CD14-positive monocyte (primary cell): ENCODE data around the gene TASOR2. TPM values are rescaled to one million over a fixed set of nuclear protein-coding genes. Genes with fewer than 3 reads are reported as not detected.

ENCODE experiments used
- DNase-seq, 3 donors: peaks; one replicate each; pipeline ENCODE4 v3.0.0-alpha.2; 2011 to 2022
- H2AFZ ChIP-seq: 2 replicates; pipeline ENCODE4 v1.6.0; 2012; ENCODE audit warnings: mild to moderate bottlenecking, low read depth, low read length, inconsistent platforms; ENCODE audit not compliant: insufficient read depth, poor library complexity, severe bottlenecking
- H3K27ac ChIP-seq, 2 donors: 1 replicate in 1 of 2; 2 replicates in 1 of 2; pipeline ENCODE4 v1.5.1; 2012 to 2013; ENCODE audit warnings: low read length in 2 of 2, control low read depth in 1 of 2, inconsistent platforms in 1 of 2, low read depth in 1 of 2, mild to moderate bottlenecking in 1 of 2
- H3K27me3 ChIP-seq, 2 donors: one replicate each; pipeline versions ENCODE4 v1.6.0 to v1.6.1; 2011 to 2013; ENCODE audit warnings: low read length in 2 of 2; ENCODE audit not compliant: control insufficient read depth in 2 of 2, insufficient read depth in 2 of 2
- H3K36me3 ChIP-seq, 2 donors: replicated peaks in 1 of 2; 1 replicate in 1 of 2; 2 replicates in 1 of 2; pipeline versions ENCODE4 v1.5.1 to v1.6.1; 2012 to 2013; ENCODE audit warnings: low read length in 2 of 2, control low read depth in 1 of 2, inconsistent platforms in 1 of 2, mild to moderate bottlenecking in 1 of 2; ENCODE audit not compliant: insufficient read depth in 2 of 2, control insufficient read depth in 1 of 2
- H3K4me1 ChIP-seq, 2 donors: 1 replicate in 1 of 2; 2 replicates in 1 of 2; pipeline versions ENCODE4 v1.5.1 to v1.6.1; 2012 to 2013; ENCODE audit warnings: low read length in 2 of 2, control low read depth in 1 of 2, inconsistent platforms in 1 of 2, mild to moderate bottlenecking in 1 of 2, moderate library complexity in 1 of 2; ENCODE audit not compliant: insufficient read depth in 2 of 2, control insufficient read depth in 1 of 2
- H3K4me2 ChIP-seq: replicated peaks from 2 replicates; pipeline ENCODE3; 2012; ENCODE audit warnings: low read length, moderate library complexity, mild to moderate bottlenecking; ENCODE audit not compliant: poor library complexity, severe bottlenecking; ENCODE audit errors: extremely low read depth
- H3K4me3 ChIP-seq, 3 experiments: fragments of 200-600 bp in 1 of 3; sonication (generic) in 1 of 3; replicated peaks in 1 of 3; 1 replicate in 2 of 3; 2 replicates in 1 of 3; pipeline ENCODE4 v1.5.1; 2011 to 2013; ENCODE audit warnings: low read length in 3 of 3, mild to moderate bottlenecking in 3 of 3, control low read depth in 2 of 3, low read depth in 2 of 3, inconsistent platforms in 1 of 3, moderate library complexity in 1 of 3
- H3K79me2 ChIP-seq: 2 replicates; pipeline ENCODE4 v1.6.0; 2012; ENCODE audit warnings: mild to moderate bottlenecking, control low read depth, inconsistent platforms, low read length, moderate library complexity; ENCODE audit not compliant: insufficient read depth
- H3K9ac ChIP-seq: 2 replicates; pipeline ENCODE4 v1.6.0; 2017; ENCODE audit warnings: low read length, mild to moderate bottlenecking; ENCODE audit not compliant: insufficient read depth, poor library complexity, severe bottlenecking
- H3K9me3 ChIP-seq, 2 donors: replicated peaks in 1 of 2; 1 replicate in 1 of 2; 2 replicates in 1 of 2; pipeline versions ENCODE4 v1.5.1 to v1.6.1; 2012 to 2013; ENCODE audit warnings: low read length in 2 of 2, control low read depth in 1 of 2; ENCODE audit not compliant: control insufficient read depth in 1 of 2, insufficient read depth in 1 of 2
- H4K20me1 ChIP-seq: 2 replicates; pipeline ENCODE4 v1.6.0; 2012; ENCODE audit warnings: mild to moderate bottlenecking, low read length, control low read depth, moderate library complexity; ENCODE audit not compliant: insufficient read depth
- H3K27ac Mint-ChIP-seq, 7 donors: one replicate each; pipeline ENCODE4 v1.8.0; 2020; ENCODE audit warnings: mild to moderate bottlenecking in 7 of 7, mixed read lengths in 7 of 7, moderate library complexity in 6 of 7, inconsistent platforms in 2 of 7
- H3K27me3 Mint-ChIP-seq, 3 donors: one replicate each; pipeline ENCODE4 v1.8.0; 2021 to 2022; ENCODE audit warnings: low read depth in 3 of 3, mild to moderate bottlenecking in 3 of 3, mixed read lengths in 3 of 3, moderate library complexity in 3 of 3, inconsistent platforms in 1 of 3
- H3K36me3 Mint-ChIP-seq, 2 donors: one replicate each; pipeline ENCODE4 v1.8.0; 2020; ENCODE audit warnings: mixed read lengths in 2 of 2, inconsistent platforms in 1 of 2, mild to moderate bottlenecking in 1 of 2
- H3K4me1 Mint-ChIP-seq: one replicate; pipeline ENCODE4 v1.8.0; 2020; ENCODE audit warnings: mild to moderate bottlenecking, mixed read lengths
- H3K4me3 Mint-ChIP-seq, 2 donors: one replicate each; pipeline ENCODE4 v1.8.0; 2020; ENCODE audit warnings: mild to moderate bottlenecking in 2 of 2, mixed read lengths in 2 of 2, moderate library complexity in 1 of 2
- H3K9me3 Mint-ChIP-seq, 7 donors: one replicate each; pipeline ENCODE4 v1.8.0; 2020 to 2022; ENCODE audit warnings: mixed read lengths in 7 of 7, mild to moderate bottlenecking in 6 of 7, moderate library complexity in 6 of 7, inconsistent platforms in 2 of 7
- CTCF ChIP-seq: fragments of 200-600 bp; IDR thresholded peaks from one replicate; pipeline ENCODE4 v1.8.0; 2022; ENCODE audit warnings: antibody characterized with exemption, mild to moderate bottlenecking
- WGBS: methylation state at CpG from one replicate; pipeline ENCODE4 v1.1.5; 2013; ENCODE audit warnings: missing lambda C conversion rate; ENCODE audit not compliant: insufficient coverage; 5-methylcytosine and 5-hydroxymethylcytosine counted together
- intact Hi-C, 2 donors: fragments of 100-400 bp; cut with micrococcal nuclease; formaldehyde crosslinking; loops; one replicate each; pipeline versions ENCODE4 v1.15.0 to v1.15.1; 2023
- polyA plus RNA-seq, 3 donors: library from polyadenylated mRNA; depleted of rRNA in 1 of 3; unstranded in 2 of 3; stranded (reverse) in 1 of 3; fragments of 300-500 nt in 2 of 3; fragments of >200 nt in 1 of 3; fragmentation: Illumina TruSeq in 2 of 3; gene quantifications; 1 replicate in 2 of 3; 2 replicates in 1 of 3; pipeline ENCODE4 v1.2.3, GENCODE V29; 2012 to 2021

Gene TASOR2
- polyA plus RNA-seq, 3 donors, result 3.2 to 12.3 (median 9.5) TPM

GRCh38 chr10:5641501-5641900, 43.1 kb upstream of the TASOR2 start:
- H3K4me1 ChIP-seq, result no peaks in the 10 kb centered on the region
- Mint-ChIP-seq H3K4me3 (no peak overlapping the region), H3K27me3 (peaks cover 0 to 2% (median 0%) of the 10 kb centered on the region in 3 donors), H3K4me1 (no peaks in the 10 kb centered on the region), H3K27ac (no peak overlapping the region), H3K36me3 (peaks cover 76 to 80% of the 10 kb centered on the region in 2 donors), H3K9me3 (no peaks in the 10 kb centered on the region)
- no peak overlapping the region for H3K4me2 ChIP-seq
- H3K79me2 ChIP-seq, result no peaks in the 10 kb centered on the region
- H3K27me3 ChIP-seq, result no peaks in the 10 kb centered on the region
- H4K20me1 ChIP-seq, result no peaks in the 10 kb centered on the region
- TF ChIP-seq CTCF, result no peak
- no peak for DNase-seq
- no peak overlapping the region for H2AFZ ChIP-seq
- H3K36me3 ChIP-seq, result peaks cover 62 to 80% of the 10 kb centered on the region in 2 donors
- 98% methylated on average over 22 of the region's 25 CpGs for WGBS
- intact Hi-C loops, result no loop called here
- H3K4me3 ChIP-seq, result no peak overlapping the region
- H3K9ac ChIP-seq, result no peak overlapping the region
- H3K27ac ChIP-seq, result no peak overlapping the region
- H3K9me3 ChIP-seq, result no peaks in the 10 kb centered on the region

DNA sequence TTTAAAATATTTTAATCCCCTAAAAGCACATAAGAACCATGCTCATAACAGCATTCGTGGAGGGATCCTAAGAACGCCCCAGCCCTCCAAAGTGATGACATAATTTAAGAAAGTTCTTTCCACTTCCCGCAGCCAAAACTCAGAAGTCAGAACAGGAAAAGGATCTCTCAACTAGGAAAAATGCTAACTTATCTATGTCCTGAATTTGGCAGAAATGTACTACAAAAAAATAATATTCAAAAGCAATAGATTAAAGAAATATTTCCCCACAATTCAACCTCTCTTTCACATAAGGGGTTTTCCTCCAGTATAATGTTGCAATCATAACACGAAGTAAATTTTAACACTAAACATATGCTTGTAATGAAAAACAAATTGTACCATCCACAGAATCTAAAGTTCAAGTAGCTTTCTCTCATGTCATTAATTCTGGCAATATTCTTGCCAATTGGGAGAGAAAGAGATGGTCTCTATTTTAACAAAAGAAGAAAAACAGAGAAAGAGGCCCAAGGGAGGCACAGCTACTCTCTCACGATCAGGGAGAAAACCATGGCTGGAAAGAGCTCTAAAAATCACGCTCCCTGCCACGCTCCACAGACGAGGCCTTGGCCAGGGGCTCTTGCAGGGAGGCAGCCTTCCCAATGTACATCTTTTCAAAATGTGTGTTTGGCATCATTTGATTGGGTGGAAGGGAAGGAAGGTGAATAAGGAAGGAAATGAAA, 41.1 kb upstream of the TASOR2 start:
- Histone ChIP-seq H3K36me3 (peaks cover 74 to 96% of the 10 kb centered on the region in 2 donors), H2AFZ (no peak overlapping the region), H3K27ac (no peak overlapping the region), H3K27me3 (no peaks in the 10 kb centered on the region), H3K79me2 (no peaks in the 10 kb centered on the region), H3K4me2 (no peak overlapping the region), H3K4me3 (no peak overlapping the region), H4K20me1 (no peaks in the 10 kb centered on the region), H3K9ac (no peak overlapping the region), H3K9me3 (no peaks in the 10 kb centered on the region), H3K4me1 (no peaks in the 10 kb centered on the region)
- H3K4me1 Mint-ChIP-seq, result no peaks in the 10 kb centered on the region
- no peak overlapping the region for H3K4me3 Mint-ChIP-seq
- no peak for DNase-seq
- TF ChIP-seq CTCF, result no peak
- no peaks in the 10 kb centered on the region for H3K9me3 Mint-ChIP-seq
- no peak overlapping the region for H3K27ac Mint-ChIP-seq
- no peaks in the 10 kb centered on the region for H3K27me3 Mint-ChIP-seq
- WGBS, result 100% methylated on average over 5 of the region's 8 CpGs
- H3K36me3 Mint-ChIP-seq, result peaks cover 87 to 95% of the 10 kb centered on the region in 2 donors
- intact Hi-C loops, result no loop called here
